Activated effector memory CD4-positive, alpha-beta T cell treated with anti-CD3 and anti-CD28 coated beads, Interleukin-2, amount 50 U/mL, for 16 hours (primary cell): ENCODE results near the gene SPTBN1.

ENCODE experiments used
- DNase-seq: peaks from one replicate; pipeline ENCODE4 v3.0.0-alpha.2; 2020

SPTBN1 gene

DNA sequence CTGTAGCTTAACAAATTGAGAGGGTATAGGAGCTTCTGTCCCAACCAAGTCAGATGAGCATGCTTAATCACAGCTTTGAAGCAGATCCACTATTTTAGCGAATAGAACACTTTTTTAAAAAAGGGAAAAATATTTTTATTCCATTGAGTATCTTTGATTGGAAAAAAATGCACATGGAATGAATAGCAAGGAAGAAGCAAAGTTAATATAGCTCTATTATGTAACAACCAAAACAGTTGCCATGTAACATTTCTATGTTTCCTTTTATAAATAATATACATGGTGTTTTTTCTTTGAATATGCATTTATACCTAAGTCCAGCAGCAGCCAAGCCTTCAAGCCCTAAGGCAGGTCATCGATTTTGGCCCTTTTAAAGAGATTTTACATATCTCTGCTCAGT lies 21.4 kb upstream of the SPTBN1 start:
- DNase-seq, result no peak

DNA sequence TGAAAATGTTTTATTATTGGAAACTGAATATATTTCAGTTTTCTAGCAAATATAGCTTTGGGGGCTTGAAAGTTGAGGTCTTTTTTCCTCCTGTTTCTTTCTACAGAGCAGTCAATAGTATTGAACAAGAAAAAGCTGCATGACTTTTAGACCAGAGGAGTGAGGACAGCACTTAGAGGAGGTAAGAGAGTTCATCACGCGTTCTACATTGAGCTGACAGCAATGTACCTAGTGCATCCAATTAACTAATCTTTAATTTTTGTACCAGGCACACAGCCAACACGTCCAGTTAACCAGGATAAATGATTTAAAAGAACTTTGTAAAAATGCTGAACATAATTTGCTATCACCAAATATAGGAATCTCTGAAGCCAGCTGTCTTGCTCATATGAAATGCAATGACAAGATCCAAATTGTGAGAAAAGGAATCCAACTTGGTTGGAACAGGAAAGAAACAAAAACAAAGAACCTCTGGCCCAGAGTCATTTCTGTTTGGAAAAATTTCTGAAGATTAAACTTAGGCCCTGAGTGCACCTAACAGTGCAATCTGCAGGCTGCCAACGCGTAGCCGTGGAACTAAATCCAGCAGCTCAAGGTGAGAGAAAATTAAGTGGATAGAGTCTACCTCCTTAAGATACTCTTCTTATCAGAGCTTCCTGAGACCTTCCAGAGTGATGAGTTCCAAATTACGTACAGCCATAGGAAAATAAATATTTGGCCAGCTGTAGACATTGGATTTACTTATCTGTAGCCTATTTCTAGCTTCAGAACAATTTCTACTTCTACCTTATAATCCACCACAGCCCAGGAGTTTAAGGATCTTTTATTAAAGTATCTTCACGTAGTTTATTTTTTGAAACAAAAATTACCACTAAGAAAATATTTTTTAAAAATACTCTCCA lies 20.6 kb upstream of the SPTBN1 start:
- DNase-seq, result no peak

DNA sequence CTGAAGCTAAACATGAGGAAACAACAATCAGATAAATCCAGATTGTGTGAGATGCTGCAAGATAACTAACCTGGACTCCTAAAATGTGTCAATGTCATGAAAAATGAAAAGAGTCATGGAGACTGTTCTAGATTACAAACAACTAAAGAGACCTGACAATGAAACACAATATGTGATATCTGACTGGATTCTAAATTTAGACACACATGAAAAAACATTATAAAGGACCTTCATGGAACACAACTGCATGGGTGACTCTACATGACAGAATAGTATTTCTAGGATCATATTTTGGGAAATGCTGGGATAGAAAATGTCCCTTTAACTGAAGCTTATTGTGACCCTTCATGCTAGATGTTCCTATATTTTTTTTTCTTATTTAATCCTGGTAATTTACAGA lies 18.5 kb upstream of the SPTBN1 start:
- DNase-seq, result no peak

DNA sequence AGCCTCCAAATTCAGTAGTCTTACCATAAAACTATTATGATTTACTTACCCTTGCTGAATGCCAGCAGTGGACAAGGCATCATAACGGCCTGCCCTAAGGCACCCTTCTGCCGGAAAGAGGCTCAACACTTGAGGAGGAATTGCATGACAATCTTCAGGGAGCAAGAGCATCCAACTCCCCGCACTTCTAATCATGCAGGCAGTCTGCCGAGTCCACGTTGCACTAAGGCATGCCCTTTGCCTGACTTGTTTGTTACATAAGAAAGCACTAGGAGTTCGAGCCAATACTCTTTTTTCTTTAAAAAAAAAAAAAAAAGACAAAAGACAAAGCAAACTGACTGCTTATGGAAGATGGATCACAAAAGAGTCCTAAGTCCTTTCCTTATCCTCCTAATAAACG lies 17.9 kb upstream of the SPTBN1 start:
- DNase-seq, result no peak

DNA sequence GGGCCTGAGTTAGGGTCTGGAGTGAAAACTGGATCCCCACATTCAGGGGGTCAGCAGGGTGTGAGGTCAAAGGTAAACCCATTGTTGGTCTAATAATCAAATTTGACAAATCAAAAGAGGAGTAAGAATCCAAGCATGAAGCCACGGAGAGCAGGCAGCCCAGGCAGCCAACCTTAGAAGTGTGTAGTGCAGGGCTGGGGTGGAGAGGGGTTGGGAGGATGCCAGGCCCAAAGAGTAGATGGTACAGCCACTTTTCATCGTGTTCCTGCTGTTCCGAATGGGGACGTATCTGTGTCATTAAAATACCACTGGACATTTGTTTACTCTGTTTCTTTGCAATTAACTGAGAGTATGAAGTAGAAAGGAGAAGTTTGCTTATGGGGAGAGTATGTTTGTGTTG lies 16.5 kb upstream of the SPTBN1 start:
- no peak for DNase-seq

DNA sequence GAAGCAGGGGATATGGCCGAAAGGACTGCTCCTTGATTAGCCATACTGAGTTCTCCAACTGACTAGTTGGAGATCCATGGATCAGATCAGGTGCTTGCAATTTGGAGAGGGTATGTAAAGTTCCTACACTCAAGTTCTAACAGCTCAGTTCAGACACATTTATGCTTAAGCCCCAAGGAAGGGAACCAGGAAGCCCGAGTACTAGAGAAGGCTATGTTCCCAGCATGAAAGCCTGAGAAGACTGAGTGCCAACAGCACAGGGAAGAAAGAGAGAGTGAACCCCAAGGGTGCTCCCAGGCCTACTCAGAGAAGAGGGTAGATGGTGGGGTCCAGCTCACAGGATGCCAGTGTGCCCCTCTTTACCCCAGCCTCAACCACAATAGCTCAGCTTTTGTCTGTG lies 16.1 kb upstream of the SPTBN1 start:
- DNase-seq, result no peak

DNA sequence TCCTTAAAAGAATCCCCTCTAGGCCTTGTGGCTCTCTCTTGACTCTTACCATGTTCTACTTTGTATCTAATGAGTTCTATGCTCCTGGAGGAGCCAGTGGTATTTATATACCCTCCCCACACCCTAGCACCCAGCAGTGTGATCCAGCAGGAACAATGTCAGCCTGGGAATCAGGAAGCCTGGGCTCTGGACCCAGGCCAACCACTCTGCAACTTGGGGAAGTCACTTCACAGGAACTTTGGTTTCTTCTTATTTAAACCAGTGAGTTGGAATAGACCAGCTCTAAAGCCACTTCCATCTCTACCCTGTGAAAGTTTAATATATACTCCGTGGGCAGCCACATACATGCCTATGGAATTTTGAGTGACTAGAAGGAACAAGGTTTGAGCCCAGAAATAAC lies 11.6 kb upstream of the SPTBN1 start:
- DNase-seq, result no peak

DNA sequence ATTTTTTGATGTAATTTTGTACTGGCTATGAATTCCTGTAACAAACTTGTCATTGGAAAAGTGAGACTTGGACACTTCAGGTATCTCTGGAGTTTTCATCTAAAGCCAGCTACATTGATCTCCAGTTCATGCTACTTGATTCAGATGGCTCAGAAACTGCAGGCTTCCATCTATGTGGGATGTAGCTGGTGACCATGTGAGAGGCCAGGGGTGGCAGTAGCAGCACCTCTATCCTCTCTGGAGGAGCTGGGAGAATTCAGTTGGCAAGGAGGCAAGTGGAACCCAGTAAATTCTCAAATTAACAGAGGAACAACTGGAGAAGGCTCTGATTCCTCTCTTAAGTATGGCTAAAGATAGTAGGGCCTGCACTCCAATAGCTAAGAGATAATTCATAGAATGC lies 10.0 kb upstream of the SPTBN1 start:
- no peak for DNase-seq

DNA sequence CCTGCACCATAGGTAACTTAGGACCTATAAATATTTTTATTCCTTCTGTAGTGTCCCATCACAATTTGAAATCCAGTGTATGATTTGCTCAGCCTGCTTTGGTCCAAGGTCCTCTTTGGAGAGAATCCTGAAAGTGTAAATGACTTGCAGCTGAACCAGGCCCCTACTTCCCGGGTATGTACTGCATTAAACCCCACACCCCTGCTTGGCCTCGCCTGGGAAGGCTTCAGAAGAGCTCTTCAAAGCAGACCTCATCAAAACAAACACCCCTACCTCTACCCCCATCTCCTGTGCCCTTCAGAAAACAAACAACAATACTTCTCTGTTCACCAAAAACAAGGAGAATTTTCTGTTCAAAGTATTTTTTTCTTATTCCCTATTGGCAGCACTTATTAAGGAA lies 9.5 kb upstream of the SPTBN1 start:
- no peak for DNase-seq

DNA sequence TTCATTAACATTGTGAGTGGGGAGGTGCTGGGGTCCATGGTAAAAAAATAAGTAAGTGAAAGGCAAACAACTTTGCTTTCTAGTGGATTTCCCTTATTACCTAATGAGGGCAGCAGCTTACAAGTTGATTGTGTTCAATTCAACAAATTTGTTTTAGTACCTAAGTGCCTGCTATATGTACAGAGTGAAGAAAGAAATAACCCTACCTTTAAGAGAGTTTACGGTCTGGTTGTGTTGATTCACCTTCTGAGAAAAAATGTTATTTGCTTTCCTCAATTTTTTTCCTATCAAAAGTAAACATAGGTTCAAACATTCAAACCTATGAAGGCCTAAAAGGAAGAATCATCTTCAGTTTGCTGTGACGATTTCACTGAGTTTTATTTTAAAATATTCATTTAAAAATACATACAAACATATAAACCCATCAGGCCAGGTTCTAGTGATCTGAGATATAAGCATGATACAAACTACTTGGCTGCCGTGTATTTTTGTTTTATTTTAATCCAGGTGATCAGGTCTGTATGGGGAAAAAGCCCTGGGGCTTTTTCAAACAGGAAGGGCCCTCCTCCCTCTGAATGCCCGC lies 1.5 kb upstream of the SPTBN1 start:
- DNase-seq, result no peak

DNA sequence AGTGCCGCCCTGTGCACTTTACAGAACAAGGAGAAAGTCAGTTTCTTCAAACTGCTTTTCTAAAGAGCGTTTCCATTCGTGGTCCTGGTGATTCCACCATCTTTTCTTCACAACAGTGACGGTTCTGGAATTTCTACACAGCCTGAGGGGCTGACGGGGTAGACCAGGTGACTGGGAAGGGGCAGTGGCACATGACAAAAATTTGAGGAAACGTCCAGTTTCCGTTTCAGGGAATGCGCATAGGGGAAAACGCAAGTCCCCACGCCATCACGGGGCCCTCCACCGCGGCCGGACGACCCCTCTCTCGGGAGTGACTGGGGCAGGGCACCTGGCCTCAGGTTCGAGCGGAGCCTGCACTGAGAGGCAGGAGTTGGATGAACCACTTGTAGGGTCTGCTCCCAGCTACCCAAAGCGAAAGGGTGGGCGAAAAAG lies 980 bp upstream of the SPTBN1 start:
- DNase-seq, result no peak

DNA sequence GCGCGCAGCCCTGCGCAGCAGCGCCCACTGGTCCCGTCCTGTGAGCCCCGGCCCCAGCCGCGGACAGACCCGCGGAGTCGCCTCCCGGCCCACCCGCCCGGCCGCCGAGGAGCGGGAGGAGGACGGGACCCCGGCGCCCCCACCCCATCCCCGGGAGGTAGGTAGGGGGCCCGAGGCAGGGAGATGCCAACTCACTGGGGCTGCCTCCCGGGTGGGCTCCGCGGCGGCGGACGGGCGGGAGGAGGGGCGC lies 160 bp downstream of the SPTBN1 start:
- no peak for DNase-seq

DNA sequence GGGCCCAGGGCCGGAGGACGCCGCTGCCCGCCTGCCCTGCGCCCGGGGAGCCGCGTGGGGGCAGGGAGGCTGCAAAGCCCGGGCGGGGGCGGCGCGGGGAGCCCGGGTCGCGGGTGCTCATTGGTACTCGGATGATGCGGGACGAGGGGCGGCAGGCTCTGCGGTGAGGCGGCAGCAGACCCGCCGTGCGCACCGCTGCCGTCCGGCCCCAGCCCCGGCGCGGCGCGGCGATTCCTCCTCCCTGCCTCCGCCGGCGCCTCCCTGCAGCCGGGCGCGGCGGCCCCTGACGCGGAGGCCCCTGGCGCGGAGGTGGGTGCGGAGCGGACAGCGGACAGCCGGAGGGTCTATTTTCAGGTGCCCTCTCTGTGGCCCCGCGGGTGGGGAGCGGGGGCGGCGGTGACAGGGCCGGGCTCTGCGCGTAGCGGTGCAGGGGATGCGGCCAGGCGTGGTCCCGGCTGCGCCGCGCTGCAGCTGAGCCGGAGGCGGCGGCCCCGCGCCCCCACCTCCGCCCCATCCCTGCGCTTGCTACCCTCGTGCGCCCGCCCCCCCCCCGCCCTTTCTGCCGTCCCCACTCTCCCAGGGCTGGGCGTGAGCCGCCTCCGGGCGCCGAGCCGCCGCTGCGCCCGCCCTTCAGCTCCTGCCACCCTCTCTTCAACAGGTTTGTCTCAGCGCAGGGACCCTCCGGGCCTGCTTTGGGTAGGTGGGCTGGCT lies 640 bp downstream of the SPTBN1 start:
- no peak for DNase-seq

DNA sequence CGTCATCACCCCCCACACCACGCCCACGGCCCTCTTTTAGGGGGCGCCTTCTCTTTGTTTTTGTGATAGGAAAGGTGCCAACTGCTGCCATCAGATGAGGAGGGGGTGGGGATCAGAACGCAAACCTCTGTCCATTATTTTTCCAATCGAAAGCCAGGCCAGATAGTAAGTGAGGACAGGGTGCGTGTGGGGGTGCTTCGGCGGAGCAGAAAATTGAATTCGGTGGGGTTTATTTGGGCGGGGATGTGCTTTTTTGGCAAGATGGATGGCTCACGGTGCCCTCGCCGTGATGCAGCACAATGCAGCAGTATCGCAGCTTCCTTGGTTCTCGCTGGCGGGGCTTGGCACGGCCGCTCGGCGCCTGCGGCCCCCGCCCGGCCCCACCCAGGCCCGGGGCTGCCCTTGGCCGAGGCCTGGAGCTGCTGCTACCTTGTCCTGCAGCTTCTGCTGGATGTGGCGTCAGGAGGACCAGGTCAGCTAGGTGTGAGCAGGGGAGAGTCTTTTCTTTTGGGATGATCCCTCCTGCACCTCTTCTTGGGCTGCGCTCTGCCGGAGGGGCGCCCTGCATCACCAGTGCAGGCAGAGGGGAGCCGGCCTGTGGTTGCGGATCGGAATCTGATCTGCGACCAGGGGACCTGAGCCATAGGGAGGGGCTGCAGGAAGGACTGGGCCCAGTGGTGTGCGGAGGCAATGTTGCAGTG lies 1.3 kb downstream of the SPTBN1 start:
- no peak for DNase-seq

DNA sequence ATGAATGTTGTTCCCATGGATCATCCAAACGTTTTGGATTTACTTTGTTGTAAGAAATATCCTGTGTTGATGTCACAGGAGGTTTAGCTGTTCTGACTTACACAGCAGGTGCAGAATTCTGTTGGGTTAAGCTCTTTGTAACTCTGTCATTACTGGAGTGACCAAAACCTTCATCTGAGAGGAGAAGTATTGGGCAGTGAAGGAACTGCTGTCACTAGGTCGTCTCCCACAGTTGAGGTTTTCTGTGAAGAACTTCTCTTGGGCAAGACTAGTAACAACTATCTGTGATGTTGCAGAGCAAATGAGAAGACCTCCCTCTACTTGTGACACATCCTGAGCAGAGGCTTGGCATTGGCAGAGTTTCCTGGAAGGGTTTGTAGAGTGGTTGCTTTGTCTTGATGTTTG lies 2.9 kb downstream of the SPTBN1 start:
- no peak for DNase-seq

DNA sequence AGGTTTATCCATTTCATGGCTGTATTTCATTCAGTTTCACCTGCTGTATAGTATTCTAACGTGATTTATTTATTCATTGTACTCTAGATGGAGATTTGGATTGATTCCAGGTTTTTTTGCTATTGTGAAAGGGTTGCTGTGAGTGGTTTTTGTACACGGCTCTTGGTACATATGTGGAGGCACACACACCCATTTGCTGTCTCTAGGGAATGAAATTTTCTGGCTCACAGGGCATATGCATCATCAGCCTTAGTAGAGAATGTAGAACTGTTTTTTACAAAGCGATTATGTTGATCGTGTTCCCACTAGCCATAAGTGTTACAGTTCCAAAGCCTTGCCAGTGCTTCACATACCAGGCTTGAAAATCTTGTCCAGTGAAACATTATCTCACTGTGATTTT lies 5.1 kb downstream of the SPTBN1 start:
- no peak for DNase-seq

DNA sequence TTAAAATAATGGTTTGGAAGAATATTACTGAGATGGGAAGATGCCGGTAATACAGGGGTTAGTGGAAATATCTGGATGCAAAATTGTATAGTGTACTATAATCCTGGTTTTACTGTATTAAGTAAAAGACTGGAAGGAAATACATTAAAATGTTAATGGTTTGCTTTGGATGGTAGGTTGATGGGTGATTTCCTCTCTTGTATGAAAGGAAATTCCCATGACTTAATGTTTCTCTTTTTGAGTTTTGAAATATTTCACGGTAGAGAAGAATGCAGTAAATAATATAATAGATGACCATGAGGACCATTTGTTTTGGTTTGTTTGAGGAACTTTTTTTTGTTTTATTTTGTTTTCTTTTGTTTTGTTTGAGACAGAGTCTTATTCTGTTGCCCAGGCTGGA lies 8.2 kb downstream of the SPTBN1 start:
- no peak for DNase-seq

DNA sequence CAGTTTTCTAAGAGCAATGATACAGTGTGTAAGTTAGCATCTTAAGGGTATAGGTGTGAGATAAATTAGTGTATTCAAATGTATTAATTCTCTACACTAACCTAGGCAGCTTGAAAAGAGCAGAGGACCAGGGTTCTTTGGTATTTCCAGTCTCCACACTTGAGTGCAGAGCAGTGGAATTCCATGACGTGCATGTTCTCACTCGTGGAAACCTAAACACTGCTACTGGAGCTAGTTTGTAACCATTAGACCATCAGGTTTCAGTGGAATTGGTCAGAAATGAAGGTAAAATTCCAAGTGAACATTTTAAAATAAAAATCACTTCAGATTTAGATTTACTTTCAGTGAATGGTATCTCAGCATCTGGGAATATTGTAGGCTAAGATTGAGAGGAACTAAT lies 9.0 kb downstream of the SPTBN1 start:
- no peak for DNase-seq

DNA sequence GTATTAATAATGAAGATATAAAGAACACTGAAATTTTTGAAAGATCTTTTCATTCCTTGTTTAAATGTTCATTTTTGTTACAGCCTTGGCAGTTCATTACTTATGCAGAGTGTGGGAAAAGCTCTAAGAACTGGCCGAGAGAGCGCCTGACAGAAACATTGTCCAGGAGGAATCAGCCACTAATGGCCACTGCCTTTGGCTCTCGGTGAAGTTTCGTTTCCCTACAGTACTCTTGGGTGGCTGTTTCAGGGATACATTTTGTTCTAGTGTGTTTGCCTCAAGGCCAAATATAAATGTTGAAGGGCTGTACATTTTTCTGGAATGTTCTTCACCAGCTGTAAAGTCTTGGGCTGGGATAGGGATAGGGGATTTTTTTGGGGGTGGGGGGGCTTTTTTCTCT lies 10.7 kb downstream of the SPTBN1 start:
- DNase-seq, result no peak

DNA sequence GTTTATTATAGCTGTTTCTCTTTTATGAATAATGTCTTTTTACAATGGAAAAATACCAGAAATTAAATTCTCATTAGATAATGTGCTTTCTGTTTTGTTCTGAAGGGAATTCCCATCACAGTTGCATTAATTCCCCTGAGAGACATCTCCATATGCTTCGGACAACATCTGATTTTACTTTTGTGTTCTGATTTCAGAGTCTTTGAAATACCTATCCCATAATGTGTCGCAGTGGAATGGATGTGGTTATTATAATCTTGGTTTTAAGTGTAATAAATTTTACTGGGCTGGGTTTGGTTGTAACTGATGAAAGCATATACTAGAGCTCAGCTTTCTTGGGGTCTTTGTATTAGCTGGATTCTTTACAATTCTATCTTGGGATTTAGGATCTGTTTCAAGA lies 12.5 kb downstream of the SPTBN1 start:
- no peak for DNase-seq

DNA sequence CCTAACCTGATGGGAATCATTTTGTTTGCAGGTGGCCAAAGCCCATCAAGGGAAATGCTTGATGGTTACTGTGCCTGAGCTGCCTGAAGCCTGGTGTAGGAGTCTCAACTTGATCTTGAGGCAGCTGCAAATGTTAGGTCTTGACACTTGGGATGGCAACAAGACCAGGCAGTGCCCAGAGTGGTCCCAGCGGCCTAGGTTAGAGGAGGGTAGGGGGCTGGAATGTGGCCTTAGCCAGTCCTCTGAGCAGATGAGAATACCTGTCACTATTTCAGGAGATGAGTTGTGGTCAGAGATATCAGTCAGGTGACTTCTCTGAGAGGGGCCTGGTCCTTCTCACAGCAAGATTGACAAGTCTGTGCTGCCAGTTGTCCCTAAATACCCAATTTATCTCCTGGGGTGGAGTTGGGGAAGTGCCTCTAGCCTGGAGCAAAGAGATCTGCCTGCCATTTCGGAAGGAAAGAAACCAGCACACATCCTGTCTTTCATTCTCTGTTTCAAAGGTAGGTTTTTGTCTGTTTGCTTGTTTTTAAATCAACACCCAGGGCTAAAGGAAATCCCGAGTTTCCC lies 13.4 kb downstream of the SPTBN1 start:
- no peak for DNase-seq

DNA sequence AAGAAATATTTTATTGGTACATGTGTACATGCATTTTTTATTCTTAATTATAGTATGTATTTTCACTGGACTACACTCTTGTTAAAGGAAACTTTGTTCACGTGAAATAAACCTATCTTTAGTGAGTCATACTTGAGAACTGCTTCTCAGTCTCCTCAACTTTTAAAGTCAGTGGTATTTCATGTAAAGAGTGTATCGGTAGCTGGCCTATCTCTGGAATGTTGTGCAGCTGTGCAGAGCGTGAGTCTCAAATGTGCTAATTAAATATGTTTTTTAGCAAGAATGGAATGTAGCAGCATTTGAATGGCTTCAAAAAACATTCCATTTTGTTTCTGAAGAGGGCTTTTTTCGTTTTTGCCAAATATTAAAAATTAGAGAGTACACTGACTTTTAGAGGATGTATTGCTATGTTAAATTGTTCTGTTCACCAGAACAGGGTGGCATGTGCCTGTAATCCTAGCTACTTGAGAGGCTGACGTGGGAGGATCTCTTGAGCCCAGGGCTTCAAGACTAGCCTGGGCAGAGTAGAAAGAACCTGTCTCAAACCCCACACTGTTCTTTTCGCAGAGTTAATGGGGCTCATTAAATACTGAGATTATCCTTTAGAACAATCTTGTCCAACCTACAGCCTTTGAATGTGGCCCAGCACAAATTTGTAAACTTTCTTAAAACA lies 14.3 kb downstream of the SPTBN1 start:
- no peak for DNase-seq

DNA sequence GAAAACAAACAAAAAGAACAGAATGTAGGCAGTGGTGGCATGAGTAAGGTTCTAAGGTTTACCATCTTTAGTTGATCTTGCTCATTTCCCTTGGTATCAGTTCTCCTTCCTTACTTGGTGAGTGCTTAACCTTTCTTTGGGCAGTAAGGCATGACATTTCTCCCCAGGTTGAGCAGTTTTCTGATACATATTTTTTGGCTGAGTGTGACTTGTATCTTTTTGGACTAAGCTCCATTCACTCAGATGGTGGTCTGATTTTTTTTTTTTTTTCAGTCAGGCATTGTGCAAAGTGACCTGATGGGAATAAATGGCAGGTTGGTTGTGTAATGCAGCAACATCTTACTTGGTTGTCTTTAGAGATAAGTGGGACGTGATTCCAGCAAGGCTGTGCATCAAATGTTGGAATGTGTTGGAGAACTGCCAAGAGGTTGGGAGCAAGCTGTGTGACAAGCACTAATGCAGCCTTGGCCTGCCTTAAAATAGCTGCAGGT lies 15.1 kb downstream of the SPTBN1 start:
- DNase-seq, result no peak
